Smooth muscle cell (in vitro differentiated cells): Measurements from ENCODE around the gene RPS3A. TPM values are rescaled to one million over a fixed set of nuclear protein-coding genes. Genes with fewer than 3 reads are reported as not detected.
A peak's percentile ranks its signal among the peaks of the same experiment; 100 is the strongest.
"Not testable (repeated sequence)": the region's sequence is repeated elsewhere in the genome, so short reads cannot be mapped to it uniquely, and the experiment has no call there.

Experiments
- DNase-seq: peaks from one replicate; lab custom pipeline; 2025; ENCODE audit not compliant: unreplicated experiment; lab: John Stamatoyannopoulos, UW
- H2AFZ ChIP-seq: fragments of 200-600 bp; sonication (generic); 2 replicates; pipeline ENCODE4 v1.6.0; 2016; ENCODE audit warnings: antibody characterized with exemption, low read depth, mild to moderate bottlenecking
- H3F3A ChIP-seq: fragments of 200-600 bp; sonication (generic); 2 replicates; pipeline ENCODE4 v1.6.0; 2017; ENCODE audit warnings: antibody characterized with exemption, low read depth
- H3K27ac ChIP-seq: fragments of 200-600 bp; sonication (generic); 2 replicates; pipeline ENCODE4 v1.5.1; 2016; ENCODE audit warnings: low read depth, mild to moderate bottlenecking
- H3K27me3 ChIP-seq: fragments of 200-600 bp; sonication (generic); 2 replicates; pipeline ENCODE4 v1.6.1; 2016; ENCODE audit warnings: low read depth, mild to moderate bottlenecking
- H3K36me3 ChIP-seq: fragments of 200-600 bp; sonication (generic); 2 replicates; pipeline ENCODE4 v1.5.1; 2016; ENCODE audit warnings: low read depth
- H3K4me1 ChIP-seq: fragments of 200-600 bp; sonication (generic); 2 replicates; pipeline ENCODE4 v1.5.1; 2016; ENCODE audit warnings: low read depth
- H3K4me2 ChIP-seq: fragments of 200-600 bp; sonication (generic); 2 replicates; pipeline ENCODE4 v1.6.0; 2016; ENCODE audit warnings: mild to moderate bottlenecking
- H3K4me3 ChIP-seq: fragments of 200-600 bp; sonication (generic); 2 replicates; pipeline ENCODE4 v1.5.1; 2016; ENCODE audit warnings: mild to moderate bottlenecking
- H3K79me2 ChIP-seq: fragments of 200-600 bp; sonication (generic); 2 replicates; pipeline ENCODE4 v1.6.0; 2016; ENCODE audit warnings: low read depth, mild to moderate bottlenecking
- H3K9ac ChIP-seq: fragments of 200-600 bp; sonication (generic); 2 replicates; pipeline ENCODE4 v1.6.0; 2016; ENCODE audit warnings: low read depth
- H3K9me3 ChIP-seq: fragments of 200-600 bp; sonication (generic); replicated peaks from 2 replicates; pipeline ENCODE4 v1.5.1; 2016; ENCODE audit warnings: low read depth
- H4K20me1 ChIP-seq: fragments of 200-600 bp; sonication (generic); 2 replicates; pipeline ENCODE4 v1.6.0; 2016; ENCODE audit warnings: low read depth
- CTCF ChIP-seq: fragments of 200-600 bp; sonication (generic); IDR thresholded peaks from 2 replicates; pipeline ENCODE4 v1.5.1; 2017; ENCODE audit warnings: borderline replicate concordance, mild to moderate bottlenecking, antibody characterized with exemption; ENCODE audit not compliant: insufficient read depth, poor library complexity, severe bottlenecking
- WGBS: methylation state at CpG from one replicate; pipeline ENCODE4 v1.1.7; 2016; ENCODE audit warnings: low lambda C conversion rate; 5-methylcytosine and 5-hydroxymethylcytosine counted together
- polyA plus RNA-seq: library from polyadenylated mRNA; unstranded; fragments of >200 nt; fragmentation: Nextera tagmentation; extraction: Ambion mirVana; gene quantifications from 2 replicates; pipeline ENCODE4 v1.2.1, GENCODE V29; 2016
- total RNA-seq: library from RNA; depleted of rRNA; stranded (reverse); fragments of >200 nt; gene quantifications from 2 replicates; pipeline ENCODE4 v1.2.3, GENCODE V29; 2014

Gene RPS3A
- total and polyA plus RNA-seq, 2 experiments from 2014 or later, result 682 to 3,775 TPM

- H3K4me3 ChIP-seq, result no peak overlapping the region
- no peak overlapping the region for H2AFZ ChIP-seq
- H3K9ac ChIP-seq, result no peak overlapping the region
Observed at GRCh38 chr4:151117371-151117962, 18.0 kb downstream of the RPS3A start.

GRCh38 chr4:151129796-151130195 lies 30.4 kb downstream of the RPS3A start:
- no peak overlapping the region for H3K9ac ChIP-seq
- no peak overlapping the region for H2AFZ ChIP-seq
- no peak overlapping the region for H3K4me2 ChIP-seq
- no peaks in the 10 kb centered on the region for H3K27me3 ChIP-seq
- no peak for DNase-seq
- no peaks in the 10 kb centered on the region for H3F3A ChIP-seq
- H3K27ac ChIP-seq, result no peak overlapping the region
- no peaks in the 10 kb centered on the region for H3K79me2 ChIP-seq
- H4K20me1 ChIP-seq, result no peaks in the 10 kb centered on the region
- no peak for TF ChIP-seq CTCF
- H3K4me1 ChIP-seq, result no peaks in the 10 kb centered on the region
- H3K36me3 ChIP-seq, result no peaks in the 10 kb centered on the region
- 84% methylated on average over 1 of the region's 1 CpG for WGBS
- H3K9me3 ChIP-seq, result no peaks in the 10 kb centered on the region
- no peak overlapping the region for H3K4me3 ChIP-seq

More at GRCh38 chr4:151117371-151117962, 18.0 kb downstream of the RPS3A start:
- Histone ChIP-seq H3K27ac (no peak overlapping the region), H3K27me3 (no peaks in the 10 kb centered on the region), H4K20me1 (no peaks in the 10 kb centered on the region), H3K4me2 (no peak overlapping the region), H3K79me2 (no peaks in the 10 kb centered on the region), H3K4me1 (no peaks in the 10 kb centered on the region), H3K9me3 (no peaks in the 10 kb centered on the region), H3K36me3 (peaks cover 8% of the 10 kb centered on the region), H3F3A (no peaks in the 10 kb centered on the region)
- TF ChIP-seq CTCF, result peak; percentile 75
- whole genome bisulfite sequencing, result 46% methylated on average over 14 of the region's 14 CpGs
- peak; percentile 1 for DNase-seq

GRCh38 chr4:151133311-151133710 lies 33.9 kb downstream of the RPS3A start:
- Histone ChIP-seq H3K9ac (no peak overlapping the region), H3F3A (no peaks in the 10 kb centered on the region), H3K4me2 (no peak overlapping the region), H3K27ac (no peak overlapping the region), H3K4me1 (no peaks in the 10 kb centered on the region), H3K27me3 (no peaks in the 10 kb centered on the region), H3K36me3 (no peaks in the 10 kb centered on the region), H3K9me3 (no peaks in the 10 kb centered on the region), H3K4me3 (no peak overlapping the region), H4K20me1 (no peaks in the 10 kb centered on the region), H2AFZ (no peak overlapping the region), H3K79me2 (no peaks in the 10 kb centered on the region)
- no peak for TF ChIP-seq CTCF
- 93% methylated on average over 5 of the region's 5 CpGs for WGBS
- no peak for DNase-seq

GRCh38 chr4:151136048-151136447 lies 36.6 kb downstream of the RPS3A start:
- not testable (repeated sequence) for H3F3A ChIP-seq, H3K36me3 ChIP-seq, H3K9ac ChIP-seq, H2AFZ ChIP-seq, H3K27me3 ChIP-seq, H3K9me3 ChIP-seq, H3K4me3 ChIP-seq, DNase-seq, H4K20me1 ChIP-seq, H3K79me2 ChIP-seq, H3K4me2 ChIP-seq, H3K27ac ChIP-seq, H3K4me1 ChIP-seq
- 99% methylated on average over 3 of the region's 3 CpGs for WGBS
